SK-N-SH treated with all-trans-retinoic acid at 6 μM for 48 hours (cell line): ENCODE results near the gene PTBP3.

Experiments
- ARNTL ChIP-seq: fragments of 450-650 bp; formaldehyde crosslinking; IDR thresholded peaks from 2 replicates; pipeline ENCODE4 v1.5.0; 2020; ENCODE audit warnings: low read depth, mild to moderate bottlenecking, moderate library complexity, borderline replicate concordance
- CSDC2 ChIP-seq: fragments of 250-450 bp; sonication (Bioruptor Pico); IDR thresholded peaks from 2 replicates; pipeline ENCODE4 v1.5.0; 2020; ENCODE audit warnings: mild to moderate bottlenecking, moderate library complexity
- ESRRG ChIP-seq: fragments of 250-450 bp; sonication (Bioruptor Pico); IDR thresholded peaks from 2 replicates; pipeline ENCODE4 v1.6.1; 2021; ENCODE audit warnings: mild to moderate bottlenecking
- TCF4 ChIP-seq: fragments of 250-450 bp; sonication (Bioruptor Pico); IDR thresholded peaks from 2 replicates; pipeline ENCODE4 v1.8.0; 2021; ENCODE audit warnings: mild to moderate bottlenecking, moderate library complexity, borderline replicate concordance
- ZFP3 ChIP-seq: fragments of 250-450 bp; sonication (Bioruptor Pico); IDR thresholded peaks from 2 replicates; pipeline ENCODE4 v1.5.0; 2020; ENCODE audit warnings: mild to moderate bottlenecking, moderate library complexity
- TF ChIP-seq, protein P1 (sequence below): fragments of 250-450 bp; sonication (Bioruptor Pico); IDR thresholded peaks from 2 replicates; pipeline ENCODE4 v1.5.1; 2021; ENCODE audit warnings: mild to moderate bottlenecking, moderate library complexity
- TF ChIP-seq, protein P2 (sequence below): fragments of 250-450 bp; sonication (Bioruptor Pico); IDR thresholded peaks from 2 replicates; pipeline ENCODE4 v1.8.0; 2020; ENCODE audit warnings: mild to moderate bottlenecking, moderate library complexity, borderline replicate concordance
- TF ChIP-seq, protein P3 (sequence below): fragments of 250-450 bp; sonication (Bioruptor Pico); IDR thresholded peaks from 2 replicates; pipeline ENCODE4 v1.5.0; 2020; ENCODE audit warnings: mild to moderate bottlenecking, moderate library complexity

DNA sequence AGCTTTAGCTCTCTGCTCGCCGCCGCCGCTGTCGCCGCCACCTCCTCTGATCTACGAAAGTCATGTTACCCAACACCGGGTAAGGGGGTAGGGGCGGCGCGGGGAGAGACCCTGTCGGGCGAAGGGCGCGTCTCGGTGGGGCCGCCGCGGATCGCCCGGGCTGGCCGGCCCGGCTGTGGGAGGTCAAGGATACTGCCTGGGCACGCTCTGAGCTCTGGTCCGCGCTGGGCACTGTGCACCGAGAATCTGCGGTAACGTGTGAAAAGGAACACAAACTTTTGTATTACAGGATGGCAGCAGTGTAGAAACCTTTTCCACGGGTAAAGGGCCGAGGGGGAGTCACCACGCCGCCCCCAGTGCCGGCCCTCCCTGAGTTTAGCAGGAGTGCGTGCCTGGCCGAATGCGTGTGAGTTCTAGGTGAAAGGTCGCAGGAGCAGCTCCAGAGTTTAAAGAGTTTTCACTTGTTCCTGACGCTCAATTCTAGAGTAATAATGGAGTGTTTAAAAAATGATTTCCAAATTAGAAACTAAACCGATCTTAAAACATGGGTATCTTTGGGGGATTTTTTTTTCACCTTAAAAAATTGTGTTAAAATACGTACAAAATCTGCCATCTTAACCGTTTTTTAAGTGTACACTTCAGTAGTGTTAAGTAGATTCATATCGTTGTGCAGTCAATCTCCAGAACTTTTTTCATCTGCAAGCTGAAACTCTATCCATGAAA, 46.8 kb upstream of the PTBP3 start, which contains the start of gene HSDL2:
- TF ChIP-seq, protein P1, sequence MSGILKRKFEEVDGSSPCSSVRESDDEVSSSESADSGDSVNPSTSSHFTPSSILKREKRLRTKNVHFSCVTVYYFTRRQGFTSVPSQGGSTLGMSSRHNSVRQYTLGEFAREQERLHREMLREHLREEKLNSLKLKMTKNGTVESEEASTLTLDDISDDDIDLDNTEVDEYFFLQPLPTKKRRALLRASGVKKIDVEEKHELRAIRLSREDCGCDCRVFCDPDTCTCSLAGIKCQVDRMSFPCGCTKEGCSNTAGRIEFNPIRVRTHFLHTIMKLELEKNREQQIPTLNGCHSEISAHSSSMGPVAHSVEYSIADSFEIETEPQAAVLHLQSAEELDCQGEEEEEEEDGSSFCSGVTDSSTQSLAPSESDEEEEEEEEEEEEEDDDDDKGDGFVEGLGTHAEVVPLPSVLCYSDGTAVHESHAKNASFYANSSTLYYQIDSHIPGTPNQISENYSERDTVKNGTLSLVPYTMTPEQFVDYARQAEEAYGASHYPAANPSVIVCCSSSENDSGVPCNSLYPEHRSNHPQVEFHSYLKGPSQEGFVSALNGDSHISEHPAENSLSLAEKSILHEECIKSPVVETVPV, result no peak
- TF ChIP-seq ZFP3 (CRISPR knock-in tag), result no peak
- TF ChIP-seq TCF4 (CRISPR knock-in tag), result no peak
- TF ChIP-seq, protein P2, sequence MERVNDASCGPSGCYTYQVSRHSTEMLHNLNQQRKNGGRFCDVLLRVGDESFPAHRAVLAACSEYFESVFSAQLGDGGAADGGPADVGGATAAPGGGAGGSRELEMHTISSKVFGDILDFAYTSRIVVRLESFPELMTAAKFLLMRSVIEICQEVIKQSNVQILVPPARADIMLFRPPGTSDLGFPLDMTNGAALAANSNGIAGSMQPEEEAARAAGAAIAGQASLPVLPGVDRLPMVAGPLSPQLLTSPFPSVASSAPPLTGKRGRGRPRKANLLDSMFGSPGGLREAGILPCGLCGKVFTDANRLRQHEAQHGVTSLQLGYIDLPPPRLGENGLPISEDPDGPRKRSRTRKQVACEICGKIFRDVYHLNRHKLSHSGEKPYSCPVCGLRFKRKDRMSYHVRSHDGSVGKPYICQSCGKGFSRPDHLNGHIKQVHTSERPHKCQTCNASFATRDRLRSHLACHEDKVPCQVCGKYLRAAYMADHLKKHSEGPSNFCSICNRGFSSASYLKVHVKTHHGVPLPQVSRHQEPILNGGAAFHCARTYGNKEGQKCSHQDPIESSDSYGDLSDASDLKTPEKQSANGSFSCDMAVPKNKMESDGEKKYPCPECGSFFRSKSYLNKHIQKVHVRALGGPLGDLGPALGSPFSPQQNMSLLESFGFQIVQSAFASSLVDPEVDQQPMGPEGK (CRISPR knock-in tag), result no peak
- TF ChIP-seq ESRRG (CRISPR knock-in tag), result no peak
- TF ChIP-seq, protein P3, sequence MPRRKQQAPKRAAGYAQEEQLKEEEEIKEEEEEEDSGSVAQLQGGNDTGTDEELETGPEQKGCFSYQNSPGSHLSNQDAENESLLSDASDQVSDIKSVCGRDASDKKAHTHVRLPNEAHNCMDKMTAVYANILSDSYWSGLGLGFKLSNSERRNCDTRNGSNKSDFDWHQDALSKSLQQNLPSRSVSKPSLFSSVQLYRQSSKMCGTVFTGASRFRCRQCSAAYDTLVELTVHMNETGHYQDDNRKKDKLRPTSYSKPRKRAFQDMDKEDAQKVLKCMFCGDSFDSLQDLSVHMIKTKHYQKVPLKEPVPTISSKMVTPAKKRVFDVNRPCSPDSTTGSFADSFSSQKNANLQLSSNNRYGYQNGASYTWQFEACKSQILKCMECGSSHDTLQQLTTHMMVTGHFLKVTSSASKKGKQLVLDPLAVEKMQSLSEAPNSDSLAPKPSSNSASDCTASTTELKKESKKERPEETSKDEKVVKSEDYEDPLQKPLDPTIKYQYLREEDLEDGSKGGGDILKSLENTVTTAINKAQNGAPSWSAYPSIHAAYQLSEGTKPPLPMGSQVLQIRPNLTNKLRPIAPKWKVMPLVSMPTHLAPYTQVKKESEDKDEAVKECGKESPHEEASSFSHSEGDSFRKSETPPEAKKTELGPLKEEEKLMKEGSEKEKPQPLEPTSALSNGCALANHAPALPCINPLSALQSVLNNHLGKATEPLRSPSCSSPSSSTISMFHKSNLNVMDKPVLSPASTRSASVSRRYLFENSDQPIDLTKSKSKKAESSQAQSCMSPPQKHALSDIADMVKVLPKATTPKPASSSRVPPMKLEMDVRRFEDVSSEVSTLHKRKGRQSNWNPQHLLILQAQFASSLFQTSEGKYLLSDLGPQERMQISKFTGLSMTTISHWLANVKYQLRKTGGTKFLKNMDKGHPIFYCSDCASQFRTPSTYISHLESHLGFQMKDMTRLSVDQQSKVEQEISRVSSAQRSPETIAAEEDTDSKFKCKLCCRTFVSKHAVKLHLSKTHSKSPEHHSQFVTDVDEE (CRISPR knock-in tag), result no peak
- TF ChIP-seq ARNTL (CRISPR knock-in tag), result no peak
- TF ChIP-seq CSDC2, result no peak
